B cell (primary cell): Measurements from ENCODE around the gene TBX15.

ENCODE experiments used
- EZH2 ChIP-seq: IDR thresholded peaks from 2 replicates; pipeline ENCODE4 v1.6.1; 2012; ENCODE audit warnings: borderline replicate concordance, low read depth, mild to moderate bottlenecking, moderate library complexity, low read length; ENCODE audit not compliant: insufficient read depth, poor library complexity, severe bottlenecking
- TF ChIP-seq, protein P1 (sequence below): fragments of 200-600 bp; IDR thresholded peaks from one replicate; pipeline ENCODE4 v1.8.0; 2022; ENCODE audit warnings: antibody characterized with exemption, mild to moderate bottlenecking

DNA sequence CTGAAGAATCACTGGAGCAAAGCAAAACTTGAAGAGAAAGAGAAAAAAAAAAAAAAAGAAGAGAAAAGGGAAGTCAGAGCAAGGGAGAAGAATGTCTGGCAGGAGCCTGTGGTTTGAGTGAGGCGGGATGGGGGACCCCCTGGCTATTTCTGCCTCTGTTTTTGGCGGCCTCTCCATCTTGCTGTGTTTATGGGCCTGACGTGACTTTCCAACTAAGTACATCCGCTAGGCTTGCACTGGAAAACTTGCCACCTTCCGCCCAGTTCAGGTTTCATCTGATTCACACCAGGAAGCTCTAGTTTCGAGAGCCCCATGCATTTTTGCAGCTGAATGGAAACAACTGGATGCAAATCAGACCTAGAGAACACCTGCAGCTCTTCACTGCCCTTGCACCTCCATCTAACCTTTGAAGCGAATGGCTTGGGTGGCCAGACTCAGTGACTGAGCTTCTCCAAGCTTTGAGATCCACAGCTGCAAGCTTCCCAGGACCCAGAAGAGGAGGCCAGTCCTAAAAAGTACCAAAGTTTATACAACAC lies 28.0 kb downstream of the TBX15 start:
- TF ChIP-seq, protein P1, sequence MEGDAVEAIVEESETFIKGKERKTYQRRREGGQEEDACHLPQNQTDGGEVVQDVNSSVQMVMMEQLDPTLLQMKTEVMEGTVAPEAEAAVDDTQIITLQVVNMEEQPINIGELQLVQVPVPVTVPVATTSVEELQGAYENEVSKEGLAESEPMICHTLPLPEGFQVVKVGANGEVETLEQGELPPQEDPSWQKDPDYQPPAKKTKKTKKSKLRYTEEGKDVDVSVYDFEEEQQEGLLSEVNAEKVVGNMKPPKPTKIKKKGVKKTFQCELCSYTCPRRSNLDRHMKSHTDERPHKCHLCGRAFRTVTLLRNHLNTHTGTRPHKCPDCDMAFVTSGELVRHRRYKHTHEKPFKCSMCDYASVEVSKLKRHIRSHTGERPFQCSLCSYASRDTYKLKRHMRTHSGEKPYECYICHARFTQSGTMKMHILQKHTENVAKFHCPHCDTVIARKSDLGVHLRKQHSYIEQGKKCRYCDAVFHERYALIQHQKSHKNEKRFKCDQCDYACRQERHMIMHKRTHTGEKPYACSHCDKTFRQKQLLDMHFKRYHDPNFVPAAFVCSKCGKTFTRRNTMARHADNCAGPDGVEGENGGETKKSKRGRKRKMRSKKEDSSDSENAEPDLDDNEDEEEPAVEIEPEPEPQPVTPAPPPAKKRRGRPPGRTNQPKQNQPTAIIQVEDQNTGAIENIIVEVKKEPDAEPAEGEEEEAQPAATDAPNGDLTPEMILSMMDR: no peak
- TF ChIP-seq EZH2: no peak
